Measurements from ENCODE around the gene GID8. TPM values are rescaled to one million over a fixed set of nuclear protein-coding genes. Genes with fewer than 3 reads are reported as not detected.

GID8 gene
- total RNA-seq, 1 donor from 2014 or later, result 33.7 TPM

DNA sequence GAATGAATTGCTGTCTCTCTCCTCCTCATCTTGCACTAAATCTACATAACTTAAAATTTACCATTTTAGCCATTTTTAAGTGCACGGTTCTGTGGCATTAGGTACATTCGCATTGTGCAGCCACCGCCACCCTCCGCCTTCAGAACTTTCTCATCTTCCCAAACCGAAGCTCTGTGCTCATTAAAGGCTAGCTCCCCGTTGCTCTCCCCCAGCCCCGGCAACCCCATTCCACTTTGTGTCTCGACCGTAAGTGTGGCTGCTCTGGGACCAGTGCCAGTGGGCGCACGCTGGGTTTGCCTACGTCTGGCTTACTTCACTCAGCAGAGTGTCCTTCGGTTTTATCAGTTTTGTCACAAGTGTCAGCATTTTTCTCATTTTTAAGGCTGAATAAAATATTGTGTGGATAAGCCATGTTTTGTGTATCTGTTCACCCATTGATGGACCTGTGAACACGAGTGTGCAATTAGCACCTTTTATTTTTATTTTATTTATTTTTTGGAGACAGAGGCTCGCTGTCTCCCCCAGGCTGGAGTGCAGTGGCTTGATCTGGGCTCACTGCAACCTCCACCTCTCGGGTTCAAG, 31.3 kb downstream of the GID8 start:
- no peak for DNase-seq (ENCODE audit: low read depth in 2 of 2)

DNA sequence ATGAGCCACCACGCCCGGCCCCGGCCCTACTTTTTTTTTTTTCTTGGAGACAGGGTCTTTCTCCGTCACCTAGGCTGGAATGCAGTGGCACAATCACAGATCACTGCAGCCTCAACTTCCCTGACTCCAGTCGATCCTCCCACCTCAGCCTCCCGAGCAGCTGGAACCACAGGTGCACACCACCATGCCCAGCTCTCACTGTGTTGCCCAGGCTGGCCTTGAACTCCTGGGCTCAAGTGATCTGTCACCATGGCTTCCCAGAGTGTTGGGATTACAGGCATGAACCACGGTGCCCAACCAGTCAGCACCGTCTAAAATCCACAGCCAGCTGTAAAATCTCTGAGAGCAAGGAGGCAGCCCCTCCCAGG, 32.0 kb downstream of the GID8 start:
- no peak for DNase-seq (ENCODE audit: low read depth in 2 of 2)

- DNase-seq (ENCODE audit: low read depth in 2 of 2), result no peak
Measured at GRCh38 chr20:62970307-62971210, 32.6 kb downstream of the GID8 start.

- DNase-seq (ENCODE audit: low read depth in 2 of 2), result no peak
Measured at GRCh38 chr20:62971211-62971949, 33.4 kb downstream of the GID8 start.

DNA sequence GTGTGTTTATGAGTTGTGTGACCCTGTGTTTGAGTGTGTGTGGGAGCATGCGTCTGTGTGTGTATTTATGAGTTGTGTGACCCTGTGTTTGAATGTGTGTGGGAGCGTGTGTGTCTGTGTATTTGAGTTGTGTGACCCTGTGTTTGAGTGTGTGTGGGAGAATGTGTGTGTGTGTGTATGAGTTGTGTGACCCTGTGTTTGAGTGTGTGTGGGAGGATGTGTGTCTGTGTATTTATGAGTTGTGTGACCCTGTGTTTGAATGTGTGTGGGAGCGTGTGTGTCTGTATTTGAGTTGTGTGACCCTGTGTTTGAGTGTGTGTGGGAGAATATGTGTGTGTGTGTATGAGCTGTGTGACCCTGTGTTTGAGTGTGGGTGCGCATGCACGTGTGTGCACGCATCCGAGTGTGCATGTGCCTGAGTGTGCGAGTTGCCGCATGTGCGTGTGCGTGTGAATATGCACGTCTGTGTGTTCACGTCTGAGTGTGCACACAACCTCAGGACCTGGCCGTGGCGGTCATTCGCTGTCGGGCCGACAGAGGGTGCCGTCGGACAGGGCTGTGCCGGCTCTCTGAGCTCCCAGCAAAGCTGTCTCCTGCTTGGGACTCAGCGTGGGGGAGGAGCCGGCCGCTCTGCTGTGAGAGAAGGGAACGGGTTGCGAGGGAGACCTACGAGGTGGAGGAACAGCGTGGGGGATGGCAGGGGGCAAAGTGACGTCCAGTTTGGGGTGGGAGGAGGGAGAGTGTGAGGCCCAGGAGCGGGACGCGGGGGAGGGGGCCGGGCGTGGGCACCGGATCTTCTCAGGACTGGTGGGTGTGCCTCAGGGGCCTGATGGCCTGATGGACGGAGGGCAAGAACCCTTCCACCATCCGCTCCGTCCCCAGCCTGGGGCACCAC, 34.2 kb downstream of the GID8 start:
- peak; percentile 82 to 87 for DNase-seq (ENCODE audit: low read depth in 2 of 2)

- DNase-seq (ENCODE audit: low read depth in 2 of 2), result no peak
Measured at GRCh38 chr20:62972845-62973745, 35.1 kb downstream of the GID8 start.

DNA sequence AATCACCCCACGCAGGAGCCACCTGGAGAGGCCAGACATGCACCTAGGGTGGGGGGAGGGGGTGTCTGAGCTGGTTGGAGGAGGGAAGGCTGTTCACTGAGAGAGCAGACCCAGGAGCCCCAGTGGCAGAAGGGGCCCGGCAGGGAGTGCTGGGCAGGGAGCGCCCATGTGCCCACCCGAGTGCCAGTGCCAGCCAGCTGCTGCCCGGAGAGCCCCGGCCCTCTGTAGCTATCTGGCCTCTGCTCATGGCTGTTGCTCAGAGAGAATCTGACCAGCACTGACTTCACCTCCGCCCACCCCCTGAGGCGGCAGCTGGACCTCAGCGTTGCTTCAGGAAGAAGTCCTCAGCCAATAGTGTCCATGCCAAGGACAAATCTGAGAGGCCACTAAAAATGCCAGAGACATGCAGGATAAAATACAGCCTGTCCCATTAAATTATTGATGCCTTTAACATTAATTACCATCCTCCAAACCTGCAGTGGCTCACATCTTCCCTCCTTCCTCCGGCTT, 37.4 kb downstream of the GID8 start:
- DNase-seq (ENCODE audit: low read depth in 2 of 2), result no peak

DNA sequence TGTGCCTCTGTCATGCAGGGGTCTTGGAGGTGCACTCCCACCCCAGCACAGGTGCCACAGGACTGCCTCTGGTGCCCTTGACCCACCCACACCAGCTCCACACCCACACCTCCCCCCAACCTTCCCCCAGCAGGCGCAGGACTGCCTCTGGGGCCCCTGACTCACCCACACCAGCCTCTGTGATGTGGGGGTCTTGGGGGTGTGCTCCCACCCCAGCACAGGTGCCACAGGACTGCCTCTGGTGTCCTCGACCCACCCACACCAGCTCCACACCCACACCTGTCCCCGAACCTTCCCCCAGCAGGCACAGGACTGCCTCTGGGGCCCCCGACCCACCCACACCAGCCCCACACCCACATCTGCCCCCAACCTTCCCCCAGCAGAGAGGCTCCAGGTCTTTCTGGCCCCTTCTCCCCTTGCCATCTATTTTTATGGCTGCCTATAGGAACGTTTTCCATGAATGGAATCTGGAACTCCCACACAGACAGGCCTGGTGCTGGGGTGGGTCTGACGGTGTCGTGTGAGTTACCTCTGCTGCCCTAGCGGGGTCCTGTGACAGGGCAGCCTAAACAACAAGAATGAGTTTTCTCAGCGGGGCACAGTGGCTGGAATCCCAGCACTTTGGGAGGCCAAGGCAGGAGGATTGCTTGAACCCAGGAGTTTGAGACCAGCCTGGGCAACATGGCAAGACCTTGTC, 38.0 kb downstream of the GID8 start:
- no peak for DNase-seq (ENCODE audit: low read depth in 2 of 2)

DNA sequence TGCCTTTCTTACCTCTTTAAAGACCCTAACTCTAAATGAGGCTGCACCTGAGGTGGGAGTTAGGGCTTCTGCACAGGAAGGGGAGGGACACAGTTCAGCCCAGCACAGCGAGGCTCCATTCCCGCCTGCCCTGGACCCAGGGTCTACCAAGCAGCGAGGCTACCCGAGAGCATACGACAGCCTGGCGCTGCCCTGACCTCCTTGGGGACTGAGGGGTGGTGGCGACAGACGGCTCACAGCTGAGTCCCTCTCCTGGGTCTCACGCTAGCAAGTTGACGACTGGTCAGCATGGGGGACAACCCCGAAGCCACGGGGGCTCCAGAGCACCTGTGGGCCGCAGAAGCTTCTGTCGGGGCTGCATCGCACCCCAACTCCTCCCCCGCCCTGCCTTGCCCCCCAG, 38.9 kb downstream of the GID8 start:
- no peak for DNase-seq (ENCODE audit: low read depth in 2 of 2)

DNA sequence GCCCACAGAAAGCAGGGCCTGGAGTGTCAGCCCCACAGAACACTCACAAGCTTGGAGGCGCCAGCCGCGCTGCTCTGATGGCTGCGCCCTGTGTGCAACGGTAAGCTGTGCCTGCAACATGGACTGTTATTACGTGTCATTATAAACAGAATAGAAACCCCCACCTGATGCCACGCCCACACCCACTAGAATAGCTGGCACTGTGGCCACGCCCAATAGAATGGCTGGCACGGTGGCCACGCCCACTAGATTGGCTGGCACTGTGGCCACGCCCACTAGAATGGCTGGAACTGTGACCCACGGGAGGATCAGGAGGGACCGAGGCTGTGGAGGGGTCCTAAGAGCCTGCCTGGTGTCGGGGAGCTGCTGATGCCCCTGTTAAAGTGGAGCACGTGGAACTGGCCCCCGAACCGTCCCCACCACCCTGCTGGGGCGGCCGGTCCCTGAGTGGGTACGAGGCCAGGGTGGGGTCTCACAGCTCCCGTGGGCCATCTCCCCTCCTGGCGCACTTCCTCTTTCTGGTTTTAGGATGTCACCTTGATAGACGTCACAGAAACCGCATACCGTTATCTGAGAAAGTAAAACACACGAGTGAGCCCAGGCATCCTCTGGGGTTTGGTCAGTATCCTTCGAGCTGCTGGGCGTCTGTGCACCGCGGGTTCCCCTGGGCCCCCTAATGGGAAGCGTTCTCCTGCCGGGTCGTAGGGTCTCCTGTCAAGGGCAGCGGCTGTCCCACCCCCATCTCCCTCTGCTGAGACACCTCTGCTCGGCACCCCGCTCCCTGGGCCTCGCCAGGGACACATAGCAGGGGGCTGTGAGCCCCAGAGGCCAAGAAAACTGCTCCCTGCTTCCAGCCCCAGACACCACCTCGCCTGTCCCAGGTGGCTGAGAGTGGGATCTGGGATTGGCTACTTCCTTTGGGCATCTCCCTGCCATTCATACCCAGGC, 39.9 kb downstream of the GID8 start:
- DNase-seq (ENCODE audit: low read depth in 2 of 2), result no peak

DNA sequence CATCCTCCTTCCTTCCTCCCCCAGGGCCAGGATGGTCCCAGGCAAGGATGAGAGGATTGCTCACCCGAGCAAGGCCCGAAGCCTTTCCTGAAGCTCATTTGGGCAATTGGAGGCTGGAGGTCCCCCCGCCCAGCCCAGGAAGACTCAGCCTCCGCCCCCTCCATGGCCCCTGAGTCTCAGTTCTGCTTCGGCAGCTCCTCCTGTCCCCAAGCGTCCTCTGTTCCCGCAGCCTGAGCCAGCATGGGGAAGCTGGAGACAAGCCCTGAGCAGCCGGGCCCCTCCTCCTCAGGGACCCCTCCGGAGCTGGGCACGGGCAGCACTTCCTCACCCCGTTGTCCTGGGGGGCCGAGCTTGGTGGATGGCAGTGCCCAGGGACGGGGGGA, 40.6 kb downstream of the GID8 start:
- no peak for DNase-seq (ENCODE audit: low read depth in 2 of 2)

GRCh38 chr20:62979310-62979709, 41.4 kb downstream of the GID8 start:
- DNase-seq (ENCODE audit: low read depth in 2 of 2), result no peak

GRCh38 chr20:62979876-62980373, 42.0 kb downstream of the GID8 start:
- no peak for DNase-seq (ENCODE audit: low read depth in 2 of 2)

DNA sequence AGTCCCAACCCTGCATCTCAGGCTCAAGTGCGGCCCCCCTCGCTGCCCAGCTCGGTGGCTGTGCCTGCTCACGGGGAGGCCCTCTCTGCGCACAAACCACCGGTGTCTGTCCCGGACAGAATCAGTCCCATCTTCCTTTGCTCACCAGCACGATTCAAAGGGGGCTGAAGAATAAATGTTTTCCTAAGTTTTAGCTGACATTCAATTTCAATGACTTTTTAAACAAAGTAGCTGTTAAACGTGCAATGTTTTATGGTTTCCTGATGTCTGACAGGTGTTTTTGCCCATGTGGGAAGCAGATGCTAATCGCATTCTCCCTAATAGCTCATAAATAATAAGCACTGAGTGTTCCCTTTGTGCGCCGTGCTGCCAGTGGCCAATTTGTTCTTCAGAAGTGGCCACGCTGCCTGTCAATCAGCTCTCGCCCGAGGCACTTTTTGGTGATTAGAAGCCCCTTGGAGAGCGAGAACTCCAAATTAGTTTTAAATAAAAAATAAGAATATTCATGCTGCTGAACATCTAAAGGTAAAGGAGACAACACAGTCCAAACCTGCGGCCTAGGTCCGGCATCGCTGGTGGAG, 42.5 kb downstream of the GID8 start:
- DNase-seq (ENCODE audit: low read depth in 2 of 2), result no peak

DNA sequence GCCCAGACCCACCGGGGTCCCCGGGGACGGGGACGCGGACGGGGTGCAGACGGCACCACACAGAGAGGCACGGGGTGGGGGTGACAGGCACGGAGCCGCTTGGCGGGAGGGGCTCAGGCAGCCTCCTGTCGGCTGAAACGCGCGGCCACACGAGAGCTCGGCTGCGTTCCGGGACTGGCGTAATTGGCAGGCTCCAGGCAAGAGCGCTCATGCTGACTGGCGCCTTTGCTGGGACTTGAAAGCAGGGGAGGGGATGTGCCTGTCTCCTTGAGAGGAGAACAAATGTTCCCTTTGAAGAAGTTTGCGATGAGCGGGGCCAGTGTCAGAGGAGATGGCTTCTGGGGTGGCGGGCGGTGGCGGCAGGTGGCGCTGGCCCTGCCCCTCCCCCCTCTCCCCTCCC, 43.0 kb downstream of the GID8 start:
- peak in 1 of 2 donors; percentile 18 for DNase-seq (ENCODE audit: low read depth in 2 of 2)

GRCh38 chr20:62982124-62983075, 44.5 kb downstream of the GID8 start:
- DNase-seq (ENCODE audit: low read depth in 2 of 2), result no peak

DNA sequence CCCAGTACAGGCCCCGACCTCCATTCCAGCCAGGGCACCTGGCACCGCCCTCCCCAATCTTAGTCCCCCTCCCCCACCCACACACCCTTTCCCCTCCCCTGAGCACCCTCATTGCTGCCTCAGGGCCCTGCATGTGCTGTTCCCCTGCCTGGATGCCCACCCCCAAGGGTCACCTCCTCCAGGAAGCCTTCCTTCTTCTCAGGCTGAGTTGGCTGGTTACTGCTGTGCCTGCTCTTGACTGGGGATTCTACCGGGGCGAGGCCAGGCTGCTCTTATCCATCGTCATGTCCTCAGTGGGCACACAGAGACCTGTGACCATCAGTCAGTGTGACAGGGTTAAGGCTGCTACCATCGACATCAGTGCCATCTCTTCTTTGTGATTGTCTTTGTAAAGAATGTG, 45.3 kb downstream of the GID8 start:
- no peak for DNase-seq (ENCODE audit: low read depth in 2 of 2)
